NCI-H1105 treated with DMSO at 0.1 percent for 48 hours (cell line): ENCODE results near the gene OR51F2.
"Not testable (repeated sequence)": the region's sequence is repeated elsewhere in the genome, so short reads cannot be mapped to it uniquely, and the experiment has no call there.

Experiments used
- DNase-seq: peaks from one replicate; lab custom pipeline; 2025; lab: John Stamatoyannopoulos, UW

Gene OR51F2

GRCh38 chr11:4821021-4821420 lies at the start of gene OR51F2:
OR51F2 (plus strand) TSS chr11:4821321; CDS start chr11:4821422, 101 bp downstream.
- DNase-seq: no peak

GRCh38 chr11:4782454-4782853 lies 38.7 kb upstream of the OR51F2 start:
- DNase-seq: no peak

GRCh38 chr11:4797206-4797605 lies 23.9 kb upstream of the OR51F2 start:
- DNase-seq: no peak

- no peak for DNase-seq
Measured at GRCh38 chr11:4798427-4799183, 22.5 kb upstream of the OR51F2 start.

- DNase-seq: not testable (repeated sequence)
Measured at GRCh38 chr11:4801316-4801715, 19.8 kb upstream of the OR51F2 start.

- DNase-seq: no peak
Measured at GRCh38 chr11:4804280-4804679, 16.8 kb upstream of the OR51F2 start, which contains the start of gene OR52R1. OR52R1 (minus strand) TSS chr11:4804380; CDS start chr11:4804380, 0 bp downstream.

- no peak for DNase-seq
Measured at GRCh38 chr11:4808476-4808875, 12.6 kb upstream of the OR51F2 start.

- DNase-seq: no peak
Measured at GRCh38 chr11:4809246-4809645, 11.9 kb upstream of the OR51F2 start.

- no peak for DNase-seq
Measured at GRCh38 chr11:4825132-4825531, 4.0 kb downstream of the OR51F2 start.

GRCh38 chr11:4826425-4826824 lies 5.3 kb downstream of the OR51F2 start:
- DNase-seq: peak; percentile 16

GRCh38 chr11:4830346-4830745 lies 9.2 kb downstream of the OR51F2 start:
- no peak for DNase-seq

- no peak for DNase-seq
Measured at GRCh38 chr11:4830909-4831308, 9.8 kb downstream of the OR51F2 start.

GRCh38 chr11:4839851-4840549 lies 18.9 kb downstream of the OR51F2 start:
- no peak for DNase-seq

- DNase-seq: no peak
Measured at GRCh38 chr11:4848908-4849532, 27.9 kb downstream of the OR51F2 start, which contains the start of gene OR51S1. OR51S1 (minus strand) TSS chr11:4849208; CDS start chr11:4849208, 0 bp downstream.

GRCh38 chr11:4851033-4851432 lies 29.9 kb downstream of the OR51F2 start:
- DNase-seq: no peak

- DNase-seq: not testable (repeated sequence)
Measured at GRCh38 chr11:4854286-4854685, 33.2 kb downstream of the OR51F2 start.

GRCh38 chr11:4862447-4863236 lies 41.5 kb downstream of the OR51F2 start:
- DNase-seq: no peak

- no peak for DNase-seq
Measured at GRCh38 chr11:4863876-4864275, 42.8 kb downstream of the OR51F2 start.

GRCh38 chr11:4865855-4866254 lies 44.7 kb downstream of the OR51F2 start:
- DNase-seq: no peak
